Progenitor cell of endocrine pancreas (in vitro differentiated cells): Measurements from ENCODE around the gene HPCAL1. TPM values are rescaled to one million over a fixed set of nuclear protein-coding genes. Genes with fewer than 3 reads are reported as not detected.
A peak's percentile ranks its signal among the peaks of the same experiment; 100 is the strongest.

Experiments
- DNase-seq: peaks from one replicate; pipeline ENCODE4 v3.0.0; 2021; ENCODE audit warnings: low spot score; ENCODE audit not compliant: unreplicated experiment
- H3K27ac Mint-ChIP-seq: 2 replicates; pipeline ENCODE4 v1.8.0; 2021; ENCODE audit warnings: mild to moderate bottlenecking, moderate library complexity, mixed read lengths
- H3K27me3 Mint-ChIP-seq: 2 replicates; pipeline ENCODE4 v1.8.0; 2021; ENCODE audit warnings: mixed read lengths
- H3K36me3 Mint-ChIP-seq: 2 replicates; pipeline ENCODE4 v1.8.0; 2022; ENCODE audit warnings: mixed read lengths; ENCODE audit not compliant: insufficient read depth
- H3K4me1 Mint-ChIP-seq: 2 replicates; pipeline ENCODE4 v1.8.0; 2021; ENCODE audit warnings: low read depth, mixed read lengths
- H3K4me3 Mint-ChIP-seq: 2 replicates; pipeline ENCODE4 v1.8.0; 2021; ENCODE audit warnings: low read depth, mild to moderate bottlenecking, moderate library complexity, mixed read lengths
- H3K9me3 Mint-ChIP-seq: 2 replicates; pipeline ENCODE4 v1.8.0; 2021; ENCODE audit warnings: low read depth, mixed read lengths
- CTCF ChIP-seq: fragments of 200-600 bp; sonication (generic); IDR thresholded peaks from one replicate; pipeline ENCODE4 v1.5.0; 2021; ENCODE audit warnings: antibody characterized with exemption, mild to moderate bottlenecking; ENCODE audit not compliant: unreplicated experiment
- total RNA-seq: library from RNA; stranded (reverse); gene quantifications from 2 replicates; pipeline ENCODE4 v1.2.1, GENCODE V29; 2021

Gene HPCAL1
- total RNA-seq, 1 donor from 2014 or later = 16.5 TPM

GRCh38 chr2:10357193-10358169, 54.8 kb downstream of the HPCAL1 start:
- Mint-ChIP-seq H3K27me3 (no peaks in the 10 kb centered on the region), H3K36me3 (peaks cover 2% of the 10 kb centered on the region), H3K27ac (no peak overlapping the region), H3K4me1 (peaks cover 18% of the 10 kb centered on the region), H3K4me3 (no peak overlapping the region), H3K9me3 (no peaks in the 10 kb centered on the region)
- TF ChIP-seq CTCF = no peak
- no peak for DNase-seq

- H3K9me3 Mint-ChIP-seq = no peaks in the 10 kb centered on the region
- no peak overlapping the region for H3K4me3 Mint-ChIP-seq
- no peak overlapping the region for H3K27ac Mint-ChIP-seq
- H3K27me3 Mint-ChIP-seq = no peaks in the 10 kb centered on the region
- no peak for TF ChIP-seq CTCF
- no peaks in the 10 kb centered on the region for H3K36me3 Mint-ChIP-seq
- H3K4me1 Mint-ChIP-seq = peaks cover 18% of the 10 kb centered on the region
- no peak for DNase-seq
These were observed 56.5 kb downstream of the HPCAL1 start for GRCh38 chr2:10359246-10359645.

GRCh38 chr2:10359731-10360329, 57.1 kb downstream of the HPCAL1 start:
- DNase-seq = no peak
- Mint-ChIP-seq H3K4me1 (peaks cover 17% of the 10 kb centered on the region), H3K27ac (peak overlapping the region; percentile 74), H3K4me3 (no peak overlapping the region), H3K36me3 (no peaks in the 10 kb centered on the region), H3K27me3 (no peaks in the 10 kb centered on the region), H3K9me3 (no peaks in the 10 kb centered on the region)
- no peak for TF ChIP-seq CTCF

- no peak for DNase-seq
- no peaks in the 10 kb centered on the region for H3K36me3 Mint-ChIP-seq
- no peaks in the 10 kb centered on the region for H3K27me3 Mint-ChIP-seq
- no peaks in the 10 kb centered on the region for H3K9me3 Mint-ChIP-seq
- no peak overlapping the region for H3K27ac Mint-ChIP-seq
- H3K4me3 Mint-ChIP-seq = no peak overlapping the region
- H3K4me1 Mint-ChIP-seq = peaks cover 15% of the 10 kb centered on the region
- no peak for TF ChIP-seq CTCF
These were observed 57.8 kb downstream of the HPCAL1 start for GRCh38 chr2:10360460-10360849.

- H3K27ac Mint-ChIP-seq = no peak overlapping the region
- TF ChIP-seq CTCF = no peak
These were observed 58.3 kb downstream of the HPCAL1 start for GRCh38 chr2:10360850-10361588.

More at GRCh38 chr2:10360850-10361588, 58.3 kb downstream of the HPCAL1 start:
- Mint-ChIP-seq H3K36me3 (no peaks in the 10 kb centered on the region), H3K27me3 (no peaks in the 10 kb centered on the region), H3K4me3 (no peak overlapping the region), H3K4me1 (peaks cover 10% of the 10 kb centered on the region), H3K9me3 (no peaks in the 10 kb centered on the region)
- no peak for DNase-seq
